Caco-2 (cell line): Measurements from ENCODE around the gene TPSG1. TPM values are rescaled to one million over a fixed set of nuclear protein-coding genes. Genes with fewer than 3 reads are reported as not detected.

Experiments used
- Bru-seq: library from RNA; stranded (reverse); fragments of 400-500 nt; gene quantifications from one replicate; lab custom pipeline; 2021; lab: Mats Ljungman, UMichigan
- BruChase-seq, 2 experiments: library from RNA; stranded (reverse); fragments of 400-500 nt; gene quantifications; one replicate each; lab custom pipeline; 2021; lab: Mats Ljungman, UMichigan
- BruUV-seq: library from RNA; stranded (reverse); fragments of 400-500 nt; replicated peaks from 2 replicates; lab custom pipeline; 2021; lab: Mats Ljungman, UMichigan
- CTCF ChIA-PET: fragments of 300-600 bp; sonication (Branson Sonifier 250); formaldehyde crosslinking; loops from one replicate; lab custom pipeline; 2022; ENCODE audit warnings: antibody characterized with exemption; lab: Charles Lee
- POLR2A ChIA-PET: fragments of 300-600 bp; sonication (Branson Sonifier 250); formaldehyde crosslinking; loops from one replicate; lab custom pipeline; 2022; ENCODE audit warnings: antibody characterized with exemption; lab: Charles Lee
- DNase-seq, 2 experiments: peaks; one replicate each; pipeline versions ENCODE4 v3.0.0 to v3.0.0-alpha.2; 2020 to 2022
- H3K27me3 ChIP-seq: replicated peaks from 2 replicates; pipeline ENCODE4 v1.6.0; 2011; ENCODE audit warnings: low read length; ENCODE audit not compliant: control insufficient read depth, insufficient read depth
- H3K36me3 ChIP-seq: 2 replicates; pipeline ENCODE4 v1.5.1; 2011; ENCODE audit warnings: low read length; ENCODE audit not compliant: control insufficient read depth, insufficient read depth
- H3K4me1 ChIP-seq: fragments of 250-450 bp; sonication (Bioruptor Pico); 2 replicates; pipeline ENCODE4 v1.5.1; 2020; ENCODE audit warnings: mild to moderate bottlenecking
- H3K4me3 ChIP-seq: 2 replicates; pipeline ENCODE4 v1.5.1; 2011; ENCODE audit warnings: low read depth, mild to moderate bottlenecking, control low read depth, low read length
- H3K9me3 ChIP-seq: fragments of 250-450 bp; sonication (Bioruptor Pico); 2 replicates; pipeline ENCODE4 v1.5.1; 2020; ENCODE audit warnings: mild to moderate bottlenecking, moderate library complexity
- H3K27ac Mint-ChIP-seq: one replicate; pipeline ENCODE4 v1.8.0; 2022; ENCODE audit warnings: mixed read lengths; ENCODE audit not compliant: unreplicated experiment
- H3K27me3 Mint-ChIP-seq: one replicate; pipeline ENCODE4 v1.8.0; 2022; ENCODE audit warnings: mixed read lengths; ENCODE audit not compliant: insufficient read depth, unreplicated experiment
- H3K36me3 Mint-ChIP-seq: one replicate; pipeline ENCODE4 v1.8.0; 2022; ENCODE audit warnings: mild to moderate bottlenecking, mixed read lengths; ENCODE audit not compliant: insufficient read depth, unreplicated experiment
- H3K4me1 Mint-ChIP-seq: one replicate; pipeline ENCODE4 v1.8.0; 2022; ENCODE audit warnings: low read depth, mixed read lengths; ENCODE audit not compliant: unreplicated experiment
- H3K4me3 Mint-ChIP-seq: one replicate; pipeline ENCODE4 v1.8.0; 2022; ENCODE audit warnings: mild to moderate bottlenecking, moderate library complexity, mixed read lengths; ENCODE audit not compliant: unreplicated experiment
- H3K9me3 Mint-ChIP-seq: one replicate; pipeline ENCODE4 v1.8.0; 2022; ENCODE audit warnings: mixed read lengths; ENCODE audit not compliant: unreplicated experiment
- intact Hi-C: fragments of 100-400 bp; cut with micrococcal nuclease; formaldehyde crosslinking; loops from one replicate; pipeline ENCODE4 v1.10.0; 2022; ENCODE audit not compliant: unreplicated experiment
- long read RNA-seq: library from polyadenylated mRNA; stranded (forward); transcript quantifications from one replicate; pipeline ENCODE4 v2.0.0, GENCODE V29; 2022
- total RNA-seq: library from RNA; stranded (reverse); gene quantifications from 2 replicates; pipeline ENCODE4 v1.2.3, GENCODE V29; 2022
- TF ChIP-seq, protein P1 (sequence below), 2 experiments: fragments of 200-600 bp in 1 of 2; IDR thresholded peaks; 1 replicate in 1 of 2; 2 replicates in 1 of 2; pipeline versions ENCODE4 v1.5.1 to v1.8.0; 2011 to 2022; ENCODE audit warnings: antibody characterized with exemption in 1 of 2, control low read depth in 1 of 2, inconsistent platforms in 1 of 2, low read depth in 1 of 2, low read length in 1 of 2, mild to moderate bottlenecking in 1 of 2, moderate library complexity in 1 of 2; ENCODE audit not compliant: insufficient read depth in 1 of 2, severe bottlenecking in 1 of 2, unreplicated experiment in 1 of 2

The TPSG1 gene
- total RNA-seq (not detected in 2 replicates), Bru-seq, nascent RNA (percentile 5 among the genes with signal in this experiment), BruChase-seq, experiment 1, labeled RNA remaining after a 2-hour chase (not detected), BruChase-seq, experiment 2, labeled RNA remaining after a 6-hour chase (not detected)
- long read RNA-seq, partial matches to known transcripts, result 0 of 1 reads
- long read RNA-seq, other reads (novel, unspliced or antisense), result 1 of 1 reads

DNA sequence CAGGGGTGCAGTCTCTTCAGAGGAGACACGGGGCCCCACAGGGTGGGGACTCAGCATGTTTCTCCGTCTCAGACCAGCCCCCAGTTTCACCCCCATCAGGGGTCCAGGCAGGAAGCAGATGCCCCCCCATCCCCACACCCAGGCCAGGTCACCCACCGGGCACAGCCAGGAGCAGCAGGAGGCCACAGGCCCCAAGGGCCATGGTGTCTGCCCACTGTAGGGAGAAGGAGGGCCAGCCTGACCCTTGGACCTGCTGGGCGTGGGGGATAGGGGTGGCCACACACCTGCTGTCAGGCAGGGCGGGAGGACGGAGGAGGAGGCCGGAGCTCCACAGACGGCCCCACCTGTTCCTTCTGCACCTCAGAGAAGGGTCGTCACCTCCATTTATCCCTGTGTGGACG, at the start of gene TPSG1:
Gene TPSG1 (minus strand): TSS at position 218 of the 401 bp plus-strand sequence. CDS start 16 bp downstream, at position 202.
- no peak within 1 kb of the TSS for H3K4me3 Mint-ChIP-seq
- DNase-seq, result no peak
- intact Hi-C loops, result no loop called here
- H3K4me1 ChIP-seq, result no peaks in the 10 kb centered on the region
- TF ChIP-seq, protein P1, sequence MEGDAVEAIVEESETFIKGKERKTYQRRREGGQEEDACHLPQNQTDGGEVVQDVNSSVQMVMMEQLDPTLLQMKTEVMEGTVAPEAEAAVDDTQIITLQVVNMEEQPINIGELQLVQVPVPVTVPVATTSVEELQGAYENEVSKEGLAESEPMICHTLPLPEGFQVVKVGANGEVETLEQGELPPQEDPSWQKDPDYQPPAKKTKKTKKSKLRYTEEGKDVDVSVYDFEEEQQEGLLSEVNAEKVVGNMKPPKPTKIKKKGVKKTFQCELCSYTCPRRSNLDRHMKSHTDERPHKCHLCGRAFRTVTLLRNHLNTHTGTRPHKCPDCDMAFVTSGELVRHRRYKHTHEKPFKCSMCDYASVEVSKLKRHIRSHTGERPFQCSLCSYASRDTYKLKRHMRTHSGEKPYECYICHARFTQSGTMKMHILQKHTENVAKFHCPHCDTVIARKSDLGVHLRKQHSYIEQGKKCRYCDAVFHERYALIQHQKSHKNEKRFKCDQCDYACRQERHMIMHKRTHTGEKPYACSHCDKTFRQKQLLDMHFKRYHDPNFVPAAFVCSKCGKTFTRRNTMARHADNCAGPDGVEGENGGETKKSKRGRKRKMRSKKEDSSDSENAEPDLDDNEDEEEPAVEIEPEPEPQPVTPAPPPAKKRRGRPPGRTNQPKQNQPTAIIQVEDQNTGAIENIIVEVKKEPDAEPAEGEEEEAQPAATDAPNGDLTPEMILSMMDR (IDR thresholded peaks at IDR 0.05; ENCODE audit: insufficient read depth in 1 of 2, low read depth in 1 of 2, low read length in 1 of 2, severe bottlenecking in 1 of 2, unreplicated experiment in 1 of 2), result no peak
- peaks cover 2% of the 10 kb centered on the region for H3K27me3 Mint-ChIP-seq
- H3K4me3 ChIP-seq, result no peak within 1 kb of the TSS
- H3K4me1 Mint-ChIP-seq, result no peaks in the 10 kb centered on the region
- H3K27me3 ChIP-seq, result no peaks in the 10 kb centered on the region
- no peak within 1 kb of the TSS for H3K27ac Mint-ChIP-seq
- H3K9me3 ChIP-seq, result no peaks in the 10 kb centered on the region
- H3K36me3 ChIP-seq, result no peaks in the 10 kb centered on the region
- H3K9me3 Mint-ChIP-seq, result no peaks in the 10 kb centered on the region
- ChIA-PET CTCF (no interaction called here), POLR2A (no interaction called here)
- H3K36me3 Mint-ChIP-seq, result no peaks in the 10 kb centered on the region
- no TSS peak for BruUV-seq

DNA sequence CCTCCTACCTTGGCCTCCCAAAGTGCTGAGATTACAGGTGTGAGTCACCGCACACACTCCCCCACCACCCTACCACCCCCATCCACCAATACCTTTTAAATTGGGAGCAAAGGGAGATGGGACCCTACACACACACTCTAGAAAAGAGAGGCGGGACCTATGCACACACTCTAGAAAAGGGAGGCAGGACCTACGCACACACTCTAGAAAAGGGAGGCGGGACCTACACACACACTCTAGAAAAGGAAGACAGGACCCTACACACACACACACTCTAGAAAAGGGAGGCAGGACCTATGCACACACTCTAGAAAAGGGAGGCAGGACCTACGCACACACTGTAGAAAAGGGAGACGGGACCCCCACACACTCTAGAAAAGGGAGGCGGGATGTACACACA, 49.7 kb upstream of the TPSG1 start:
- ChIA-PET CTCF (no interaction called here), POLR2A (no interaction called here)
- no peaks in the 10 kb centered on the region for H3K9me3 ChIP-seq
- intact Hi-C loops, result no loop called here
- no peaks in the 10 kb centered on the region; the same call in 1 of the 2 replicates for H3K27me3 ChIP-seq
- Mint-ChIP-seq H3K36me3 (no peaks in the 10 kb centered on the region), H3K9me3 (peaks cover 7% of the 10 kb centered on the region), H3K4me1 (no peaks in the 10 kb centered on the region), H3K4me3 (no peak overlapping the region), H3K27ac (no peak overlapping the region), H3K27me3 (peaks cover 2% of the 10 kb centered on the region)
- no peak overlapping the region for H3K4me3 ChIP-seq
- BruUV-seq, result no TSS peak
- no peak for DNase-seq
- H3K4me1 ChIP-seq, result no peaks in the 10 kb centered on the region
- H3K36me3 ChIP-seq, result no peaks in the 10 kb centered on the region
- TF ChIP-seq, protein P1 (IDR thresholded peaks at IDR 0.05; ENCODE audit: insufficient read depth in 1 of 2, low read depth in 1 of 2, low read length in 1 of 2, severe bottlenecking in 1 of 2, unreplicated experiment in 1 of 2), result no peak

DNA sequence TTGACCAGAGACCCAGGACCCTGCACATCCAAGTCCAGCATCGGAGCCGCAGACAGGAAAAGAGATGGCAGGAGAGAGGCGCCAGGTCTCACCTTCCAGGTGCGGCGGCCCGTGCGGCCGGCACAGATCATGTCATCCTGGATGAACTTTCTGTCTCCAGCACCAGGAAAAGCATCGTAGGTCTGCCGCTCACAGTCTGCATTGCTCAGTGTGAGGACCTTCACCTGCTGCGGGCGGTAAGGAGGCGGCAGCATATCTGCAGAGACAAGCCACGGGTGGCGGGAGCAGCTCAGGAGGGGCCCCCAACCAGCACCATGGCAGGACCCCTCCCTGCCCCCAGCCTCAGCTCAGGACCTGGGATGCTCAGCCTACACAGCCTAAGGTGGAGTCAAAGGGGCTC, 48.7 kb upstream of the TPSG1 start:
- H3K36me3 Mint-ChIP-seq, result no peaks in the 10 kb centered on the region
- Histone ChIP-seq H3K36me3 (no peaks in the 10 kb centered on the region), H3K27me3 (no peaks in the 10 kb centered on the region; the same call in 1 of the 2 replicates), H3K4me1 (no peaks in the 10 kb centered on the region), H3K4me3 (no peak overlapping the region), H3K9me3 (no peaks in the 10 kb centered on the region)
- H3K4me3 Mint-ChIP-seq, result no peak overlapping the region
- H3K9me3 Mint-ChIP-seq, result peaks cover 7% of the 10 kb centered on the region
- peaks cover 2% of the 10 kb centered on the region for H3K27me3 Mint-ChIP-seq
- TF ChIP-seq, protein P1 (IDR thresholded peaks at IDR 0.05; ENCODE audit: insufficient read depth in 1 of 2, low read depth in 1 of 2, low read length in 1 of 2, severe bottlenecking in 1 of 2, unreplicated experiment in 1 of 2), result no peak
- BruUV-seq, result no TSS peak
- H3K27ac Mint-ChIP-seq, result no peak overlapping the region
- no peak for DNase-seq
- H3K4me1 Mint-ChIP-seq, result no peaks in the 10 kb centered on the region
- CTCF ChIA-PET, result no interaction called here
- POLR2A ChIA-PET, result no interaction called here
- intact Hi-C loops, result no loop called here
